Right lung (tissue), 5 donors: ENCODE measurements around the gene CERS6. TPM values are rescaled to one million over a fixed set of nuclear protein-coding genes. Genes with fewer than 3 reads are reported as not detected.
A peak's percentile ranks its signal among the peaks of the same experiment; 100 is the strongest.
"Not testable (repeated sequence)": the region's sequence is repeated elsewhere in the genome, so short reads cannot be mapped to it uniquely, and the experiment has no call there.

ENCODE experiments used
- DNase-seq, 2 donors: peaks; one replicate each; pipeline ENCODE4 v3.0.0-alpha.2; 2013
- polyA plus RNA-seq, 5 donors: library from polyadenylated mRNA; unstranded; fragments of 120-200 nt; gene quantifications; one replicate each; pipeline versions ENCODE4 v1.2.1 to v1.2.3, GENCODE V29; 2013; ENCODE audit warnings: inconsistent platforms in 1 of 5, low replicate concordance in 1 of 5; ENCODE audit not compliant: insufficient read length in 5 of 5, insufficient read depth in 1 of 5

Gene CERS6
- polyA plus RNA-seq, 5 donors = 13.4 to 23.8 (median 22.7) TPM

DNA sequence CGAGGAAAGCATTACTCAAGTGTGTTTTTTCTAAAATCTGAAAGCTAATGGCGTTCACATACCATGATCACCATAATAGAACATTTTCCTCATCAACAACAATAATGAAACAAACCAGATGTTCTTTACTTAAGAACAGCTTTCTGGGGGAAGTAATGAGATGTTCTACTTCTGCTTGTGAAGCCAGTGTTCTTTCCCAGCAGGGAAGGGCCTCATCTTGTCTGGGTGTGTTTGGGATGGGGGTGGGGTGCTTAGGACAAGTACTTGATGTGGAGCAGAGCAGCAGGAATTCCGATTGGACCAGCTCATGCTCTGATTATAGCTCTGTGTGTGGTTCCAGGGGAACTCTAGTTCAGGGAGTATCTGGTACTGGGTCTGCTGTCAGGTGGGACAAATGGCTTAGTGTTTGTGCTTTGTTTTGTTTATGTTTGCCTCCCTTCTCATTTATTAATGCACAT is 183.4 kb downstream of the CERS6 start:
- DNase-seq = peak; percentile 45 to 55

DNA sequence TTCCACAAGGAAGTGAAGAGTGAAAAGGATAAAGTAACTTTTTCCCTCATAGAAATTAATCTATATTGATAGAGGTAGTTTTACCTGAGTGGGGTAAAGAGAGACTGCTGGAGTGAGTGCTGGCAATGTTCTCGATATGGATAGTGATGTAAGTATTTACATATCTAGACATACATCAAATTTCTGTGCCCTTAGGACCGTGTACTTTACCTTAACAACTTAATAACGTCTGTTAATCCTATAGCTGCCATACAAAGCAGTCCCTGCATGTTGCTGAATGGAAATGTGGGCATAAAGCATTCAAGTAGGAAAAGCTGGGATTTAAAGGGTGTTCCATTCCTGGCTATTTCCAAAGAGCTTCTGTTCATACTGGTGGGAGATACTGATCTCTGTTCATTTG is 184.0 kb downstream of the CERS6 start:
- no peak for DNase-seq

DNA sequence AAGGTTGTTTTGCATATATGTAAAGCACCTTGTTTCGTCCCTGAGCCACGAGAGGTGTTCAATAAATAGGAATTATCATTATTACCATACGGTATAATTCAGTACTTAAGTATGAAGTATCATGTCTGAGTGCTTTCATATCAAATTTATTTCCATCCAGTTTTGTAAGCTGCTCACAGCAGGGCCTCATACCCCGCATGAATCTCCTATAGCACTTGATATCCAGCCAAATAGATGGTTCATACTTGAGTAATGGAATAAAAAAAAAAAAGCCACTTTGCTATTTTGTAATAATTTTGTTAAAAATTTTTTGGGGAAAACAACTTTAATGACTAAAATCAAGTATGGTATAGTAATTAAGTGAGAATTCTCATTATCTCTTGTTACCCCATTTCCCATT is 185.6 kb downstream of the CERS6 start:
- DNase-seq = no peak

DNA sequence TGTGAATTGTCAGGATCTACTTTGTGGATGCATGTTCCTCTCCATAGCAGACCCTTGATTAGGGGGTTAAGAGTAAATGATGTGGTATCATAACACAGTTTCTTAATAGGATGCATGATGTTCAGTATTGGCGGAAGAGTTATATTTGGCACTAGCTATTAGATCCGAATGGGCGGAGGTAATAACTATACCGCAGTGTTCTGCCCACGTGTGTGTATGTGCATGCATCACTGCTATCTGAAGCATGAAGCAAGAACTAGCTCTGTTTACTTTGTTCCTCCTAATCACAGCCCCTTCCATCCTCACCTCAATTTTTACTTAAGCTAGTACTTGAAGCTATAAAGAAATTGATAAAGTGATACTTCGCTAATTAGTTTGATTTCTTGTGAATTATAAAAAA is 186.8 kb downstream of the CERS6 start:
- DNase-seq = no peak

DNA sequence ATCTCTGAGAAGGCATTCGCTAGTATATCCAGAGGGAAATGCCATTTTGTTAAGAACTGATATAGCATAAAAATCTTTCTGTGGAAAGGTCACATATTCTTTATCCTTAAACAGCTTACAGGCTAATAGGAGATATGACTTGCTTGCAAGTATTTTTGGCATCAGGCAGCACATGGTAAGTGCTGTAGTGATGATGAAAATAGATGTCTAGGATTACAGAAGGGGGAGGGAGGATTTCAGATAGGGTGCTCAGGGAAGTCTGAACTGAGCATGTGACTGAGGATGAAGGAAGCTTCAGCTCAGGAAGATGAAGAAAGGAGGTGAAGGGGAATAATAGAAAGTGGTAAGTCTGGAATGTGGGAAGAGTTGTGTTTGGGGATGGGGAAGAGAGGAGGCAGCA is 187.9 kb downstream of the CERS6 start:
- DNase-seq = no peak

DNA sequence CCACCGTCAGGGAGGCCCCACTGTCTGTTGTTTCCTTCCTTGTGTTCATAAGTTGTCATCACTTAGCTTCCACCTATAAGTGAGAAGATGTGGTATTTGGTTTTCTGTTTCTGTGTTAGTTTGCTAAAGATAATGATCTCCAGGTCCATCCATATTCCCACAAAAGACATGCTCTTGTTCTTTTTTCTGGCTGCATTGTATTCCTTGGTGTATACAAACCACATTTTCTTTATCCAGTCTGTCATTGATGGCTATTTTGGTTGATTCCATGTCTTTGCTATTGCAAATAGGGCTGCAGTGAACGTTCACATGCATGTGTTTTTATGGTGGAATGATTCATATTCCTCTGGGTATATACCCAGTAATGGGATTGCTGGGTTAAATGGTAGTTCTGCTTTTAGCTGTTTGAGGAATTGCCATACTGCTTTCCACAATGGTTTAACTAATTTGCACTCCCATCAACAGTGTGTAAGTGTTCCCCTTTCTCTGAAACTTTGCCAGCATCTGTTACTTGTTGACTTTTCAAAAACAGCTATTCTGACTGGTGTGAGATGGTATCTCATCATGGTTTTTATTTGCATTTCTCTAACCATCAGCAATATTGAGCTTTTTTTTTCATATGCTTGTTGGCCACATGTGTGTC is 189.7 kb downstream of the CERS6 start:
- DNase-seq = no peak

DNA sequence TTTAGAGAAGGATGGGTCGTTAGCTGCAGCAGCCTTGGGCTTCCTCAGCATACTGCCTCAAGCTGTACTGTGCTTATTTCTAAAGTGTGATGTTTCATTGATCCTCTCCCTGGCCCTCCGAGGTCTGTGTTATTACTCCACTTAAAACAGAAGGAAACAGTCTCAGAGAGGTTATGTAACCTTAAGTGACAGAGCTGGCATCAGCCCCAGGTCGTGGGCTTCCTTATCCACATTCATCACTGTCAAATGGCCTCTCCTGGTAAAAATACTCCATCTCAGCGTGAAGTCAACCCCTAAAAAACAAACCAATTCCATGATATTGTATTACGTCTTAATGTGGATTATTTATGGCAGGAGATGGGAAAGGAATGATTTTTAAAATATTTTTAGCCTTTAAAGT is 193.0 kb downstream of the CERS6 start:
- DNase-seq = no peak

DNA sequence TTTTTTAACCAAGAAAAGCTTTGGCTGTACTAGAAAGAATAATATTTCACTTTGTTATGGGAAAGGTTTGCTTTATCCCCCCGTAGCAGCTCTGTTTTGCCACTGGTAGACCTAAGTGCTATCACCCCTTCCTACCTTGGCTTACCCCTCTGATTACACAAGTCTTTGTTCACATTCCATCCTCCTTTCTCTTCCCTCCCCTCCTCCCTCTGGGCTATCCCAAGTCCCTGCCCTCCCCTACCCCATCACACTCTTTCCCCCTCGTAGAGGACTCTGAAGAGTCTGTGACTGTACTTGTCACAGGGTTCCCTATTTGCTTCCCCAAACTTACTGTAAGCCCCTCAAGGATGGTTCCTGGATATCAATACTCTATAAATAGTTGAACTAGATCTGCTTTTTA is 193.5 kb downstream of the CERS6 start:
- DNase-seq = no peak

DNA sequence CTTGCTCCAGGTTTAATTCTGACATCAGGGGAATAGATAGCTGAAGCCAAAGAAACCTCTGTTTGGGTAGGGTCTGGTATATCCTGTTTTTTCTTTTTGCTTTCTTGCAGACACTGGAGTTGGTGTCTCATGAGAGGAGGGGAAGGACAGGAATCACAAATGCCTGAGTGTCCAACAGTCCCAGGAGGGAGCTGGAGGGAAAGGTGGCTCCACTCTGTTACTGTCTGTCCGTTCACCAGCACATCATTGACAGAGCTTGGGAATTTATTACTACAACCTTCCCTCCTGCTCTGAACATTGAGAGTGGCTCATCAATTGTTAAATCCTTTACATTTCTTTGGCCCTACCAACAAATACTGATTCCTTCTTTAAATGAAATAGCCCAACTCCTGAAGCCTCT is 194.1 kb downstream of the CERS6 start:
- DNase-seq = no peak

DNA sequence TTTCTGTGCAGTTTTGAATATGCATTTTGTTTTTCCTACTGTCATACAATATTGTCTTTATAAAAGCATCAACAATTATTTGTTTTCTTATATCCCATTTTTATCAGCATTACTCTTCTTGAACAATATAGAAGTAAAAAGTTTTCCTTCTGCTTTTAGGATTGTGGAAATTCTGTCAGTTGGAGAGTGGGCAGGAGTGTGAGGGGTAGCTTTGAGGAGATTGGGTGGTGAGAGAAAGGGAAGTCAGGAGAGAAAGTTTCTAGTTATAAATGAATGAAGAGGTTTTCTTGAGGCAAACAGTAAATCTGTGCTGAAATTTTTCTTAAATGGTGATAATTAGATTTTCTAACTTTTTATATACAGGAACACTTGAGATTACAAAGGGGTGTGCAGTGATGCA is 194.7 kb downstream of the CERS6 start:
- no peak for DNase-seq

DNA sequence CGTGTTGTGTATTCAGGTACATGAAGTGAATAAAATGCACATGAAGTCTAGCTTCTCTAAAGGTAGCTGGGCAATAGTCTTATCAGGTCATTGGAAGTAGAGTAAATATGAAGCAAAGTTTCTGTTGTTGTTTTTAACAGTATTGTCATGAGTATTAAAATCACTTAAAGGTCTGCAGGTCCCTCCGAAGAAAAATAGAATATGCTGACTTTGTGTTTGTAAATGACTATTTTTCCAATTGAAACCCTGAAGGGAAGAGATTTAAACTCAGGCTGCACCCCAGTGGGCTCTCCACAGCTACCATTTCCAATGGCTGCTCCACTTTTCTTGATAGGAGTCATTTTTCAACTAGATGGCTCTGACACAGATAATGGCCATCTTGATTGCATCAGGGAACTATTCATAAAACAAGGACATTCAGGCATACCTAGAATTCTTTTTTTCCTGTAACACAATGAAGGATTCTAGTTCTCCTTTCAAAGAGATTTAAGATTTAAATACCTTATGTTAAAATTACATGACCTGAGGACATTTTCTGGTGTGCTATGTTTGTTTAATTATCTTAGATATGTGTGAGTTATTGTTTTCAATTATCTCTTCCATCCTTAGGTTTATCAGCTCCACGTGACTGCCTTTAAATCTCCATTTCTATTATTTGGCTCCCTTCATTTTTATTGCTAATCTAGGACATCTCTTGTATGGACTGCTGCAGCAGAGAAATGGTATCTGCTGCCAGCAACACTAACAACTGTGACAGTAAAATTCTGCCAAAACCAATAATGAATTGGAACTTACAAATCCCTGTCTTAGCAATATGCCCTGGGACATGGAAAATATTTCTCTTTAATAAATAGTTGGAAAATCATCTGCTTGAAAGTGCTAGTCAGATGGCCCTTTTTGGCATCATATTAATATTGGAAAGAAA is 197.2 kb downstream of the CERS6 start:
- DNase-seq = no peak

DNA sequence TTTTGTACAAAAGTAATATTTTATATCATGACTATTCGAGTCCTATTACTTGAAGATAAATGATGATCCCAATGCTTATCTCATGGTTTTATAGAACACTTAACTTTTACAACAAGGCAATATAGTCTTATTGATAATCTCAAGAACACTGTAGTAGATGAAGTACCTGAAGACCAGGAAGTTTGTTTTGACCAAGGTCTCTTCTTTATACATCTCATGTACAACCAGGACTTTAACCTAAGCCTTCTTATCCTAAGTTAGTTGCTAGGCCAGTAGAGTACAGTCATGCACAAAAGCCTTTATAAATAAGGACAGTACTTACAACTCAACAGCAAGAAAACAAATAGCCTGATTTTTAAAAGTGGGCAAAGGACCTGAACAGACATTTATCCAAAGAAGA is 198.6 kb downstream of the CERS6 start:
- DNase-seq = no peak

DNA sequence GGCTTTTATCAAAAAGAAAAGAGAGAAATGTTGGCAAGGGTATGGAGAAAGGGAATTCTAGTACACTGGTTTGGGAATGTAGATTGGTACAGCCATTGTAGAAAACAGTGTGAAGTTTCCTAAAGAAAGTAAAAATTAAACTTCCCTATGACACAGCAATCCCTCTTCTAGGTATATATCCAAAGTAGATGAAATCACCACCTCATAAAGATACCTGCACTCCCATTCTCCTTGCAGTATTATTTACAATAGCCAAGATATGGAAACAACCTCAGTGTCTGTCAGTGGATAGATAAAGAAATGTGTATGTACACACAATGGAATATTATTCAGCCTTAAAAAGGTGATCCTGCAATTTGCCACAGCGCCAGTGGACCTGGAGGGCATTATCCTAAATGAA is 199.1 kb downstream of the CERS6 start:
- no peak for DNase-seq

DNA sequence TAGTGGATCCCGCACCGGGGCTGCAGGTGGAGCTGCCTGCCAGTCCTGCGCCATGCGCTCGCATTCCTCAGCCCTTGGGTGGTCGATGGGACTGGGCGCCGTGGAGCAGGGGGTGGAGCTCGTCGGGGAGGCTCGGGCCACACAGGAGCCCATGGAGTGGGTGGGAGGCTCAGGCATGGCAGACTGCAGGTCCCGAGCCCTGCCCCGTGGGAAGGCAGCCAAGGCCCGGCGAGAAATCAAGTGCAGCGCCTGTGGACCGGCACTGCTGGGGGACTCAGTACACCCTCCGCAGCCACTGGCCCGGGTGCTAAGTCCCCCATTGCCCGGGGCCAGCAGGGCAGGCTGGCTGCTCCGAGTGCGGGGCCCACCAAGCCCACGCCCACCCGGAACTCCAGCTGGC is 201.3 kb downstream of the CERS6 start:
- DNase-seq = not testable (repeated sequence)

DNA sequence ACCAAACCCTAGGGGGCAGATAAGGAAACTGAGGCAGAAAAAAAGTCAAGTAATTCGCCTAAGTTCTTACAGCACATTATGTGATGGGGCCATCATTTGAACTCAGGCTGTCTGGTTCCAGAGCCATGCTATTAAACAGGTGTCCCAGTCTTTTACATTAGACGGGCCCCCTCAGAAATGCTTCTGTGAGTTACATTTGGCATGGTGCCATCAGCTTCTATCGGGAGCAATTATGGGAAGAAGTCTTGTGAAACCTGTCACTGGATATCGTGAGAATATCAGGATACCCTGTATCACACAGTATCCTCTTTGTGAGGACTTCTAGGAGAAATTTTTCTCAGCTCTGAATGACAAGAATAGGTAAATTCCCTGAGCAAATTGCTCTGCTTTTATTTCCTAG is 202.6 kb downstream of the CERS6 start:
- DNase-seq = no peak

DNA sequence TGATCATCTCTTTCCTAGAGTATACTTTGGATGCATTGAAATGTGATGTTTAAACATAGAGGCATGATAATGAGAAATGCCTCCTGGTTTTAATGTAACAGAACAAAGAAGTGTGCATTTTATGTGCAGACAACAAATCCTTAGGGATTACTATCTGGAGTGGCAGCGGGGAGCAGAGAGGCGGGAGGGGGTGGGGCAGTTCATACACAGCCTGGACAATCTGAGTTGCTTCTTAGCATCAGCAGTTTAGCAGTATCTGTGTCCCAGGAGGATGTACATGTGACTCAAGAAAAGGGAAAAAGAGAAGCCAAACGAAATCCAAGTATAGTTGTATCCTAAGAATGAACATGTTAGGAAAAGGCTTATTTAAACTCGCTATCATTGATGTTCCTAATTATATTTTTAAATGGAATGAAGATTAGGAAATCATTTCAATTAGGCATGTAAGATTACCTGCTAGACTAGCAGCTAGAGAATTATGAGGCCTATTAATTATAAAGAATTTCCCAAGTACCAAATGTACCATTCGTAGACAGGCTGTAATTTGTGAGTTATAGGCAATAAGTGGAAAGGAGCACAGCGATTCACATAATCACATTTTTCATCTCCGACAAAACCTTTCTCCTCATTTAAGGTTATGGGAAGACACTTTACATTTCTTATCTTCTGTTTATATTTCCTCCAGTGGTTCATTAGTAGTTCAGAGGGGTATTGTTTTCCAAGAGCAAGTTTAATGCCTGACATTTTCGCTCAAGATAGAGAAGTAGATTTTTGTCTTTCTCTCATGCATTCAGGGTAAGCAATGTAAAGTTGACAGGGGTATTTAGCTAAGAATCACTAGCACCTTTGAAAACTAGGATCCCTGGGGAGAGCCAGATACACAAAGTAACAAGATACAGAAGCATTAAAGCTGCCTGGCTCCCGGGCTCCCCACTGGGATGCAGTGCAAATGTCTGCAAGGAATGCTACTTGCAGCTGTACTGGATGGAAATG is 205.1 kb downstream of the CERS6 start:
- no peak for DNase-seq

DNA sequence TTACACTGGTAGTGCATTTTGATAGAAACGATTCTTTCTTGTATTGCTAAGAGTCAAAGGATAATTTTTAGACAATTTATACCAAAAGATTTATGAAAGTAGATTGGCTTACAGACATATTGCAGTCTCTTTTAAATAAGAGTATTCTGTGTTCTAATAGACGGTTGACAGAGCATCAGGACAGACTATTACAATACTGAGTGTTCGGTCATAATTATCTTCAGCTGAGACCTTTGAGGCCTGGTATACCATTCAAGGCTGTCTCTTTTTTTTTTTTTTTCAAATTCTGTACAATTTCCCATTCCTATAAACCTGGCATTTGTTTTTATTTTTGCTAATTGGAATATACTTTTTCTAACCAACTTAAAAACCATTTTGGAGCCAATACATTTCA is 205.8 kb downstream of the CERS6 start:
- no peak for DNase-seq

DNA sequence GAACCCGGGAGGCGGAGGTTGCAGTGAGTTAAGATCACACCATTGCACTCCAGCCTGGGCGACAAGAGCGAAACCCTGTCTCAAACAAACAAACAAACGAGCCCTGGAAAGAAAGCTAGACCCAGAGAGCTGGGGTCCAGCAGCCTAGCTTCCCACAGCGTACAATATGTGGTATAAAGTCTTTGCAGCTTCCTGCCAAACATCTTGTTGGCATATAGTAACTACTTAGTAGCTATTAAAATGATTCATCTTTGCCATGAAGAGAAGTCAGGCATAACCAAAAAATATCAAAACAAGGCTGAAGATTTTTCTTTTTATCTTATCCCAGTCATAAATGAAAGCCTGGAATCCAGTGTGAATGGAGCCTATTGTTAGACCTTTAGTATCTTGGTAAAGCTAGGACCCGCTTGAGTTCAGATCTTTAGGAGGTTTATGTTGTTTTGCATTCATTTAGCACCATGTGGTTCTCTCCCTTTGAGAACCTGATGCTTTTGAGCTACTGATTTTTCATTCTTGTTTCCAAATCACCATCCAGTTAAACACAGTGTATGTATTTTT is 206.7 kb downstream of the CERS6 start:
- DNase-seq = no peak

DNA sequence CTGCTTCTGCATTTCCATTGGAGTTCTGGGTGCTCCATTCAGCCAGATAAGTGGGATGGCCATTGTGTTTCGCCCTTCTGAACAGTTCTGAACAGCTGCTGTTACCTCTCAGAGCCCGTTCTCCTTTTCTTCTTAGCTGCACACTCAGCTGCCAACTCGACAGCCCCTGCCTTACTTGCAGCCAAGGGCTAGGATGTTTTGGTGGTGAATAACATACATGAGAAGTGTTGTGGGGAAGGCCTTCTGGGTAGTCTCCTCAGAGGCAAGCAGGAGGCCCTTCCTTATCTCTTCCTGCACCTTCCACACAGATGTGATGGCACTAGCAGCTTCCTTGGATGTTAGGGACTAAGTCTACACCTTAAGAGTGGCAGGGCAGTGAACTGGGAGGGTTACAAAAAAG is 207.9 kb downstream of the CERS6 start:
- DNase-seq = no peak

DNA sequence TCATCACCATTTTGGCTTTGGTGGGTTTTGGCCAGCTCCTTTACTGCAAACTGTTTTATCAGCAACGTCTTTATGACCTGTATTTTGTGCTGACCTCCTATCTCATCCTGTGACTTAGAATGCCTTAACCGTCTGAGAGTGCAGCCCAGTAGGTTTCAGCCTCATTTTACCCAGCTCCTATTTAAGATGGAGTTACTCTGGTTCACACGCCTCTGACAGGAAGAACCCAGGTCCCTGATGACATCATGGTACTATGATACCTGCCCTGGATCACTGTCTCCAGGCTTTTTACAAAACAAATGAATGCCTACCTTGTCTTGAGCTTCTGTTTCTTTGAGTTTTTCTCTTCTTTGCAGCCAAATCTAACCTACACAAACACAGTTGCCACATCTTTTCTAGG is 208.6 kb downstream of the CERS6 start:
- DNase-seq = not testable (repeated sequence)

DNA sequence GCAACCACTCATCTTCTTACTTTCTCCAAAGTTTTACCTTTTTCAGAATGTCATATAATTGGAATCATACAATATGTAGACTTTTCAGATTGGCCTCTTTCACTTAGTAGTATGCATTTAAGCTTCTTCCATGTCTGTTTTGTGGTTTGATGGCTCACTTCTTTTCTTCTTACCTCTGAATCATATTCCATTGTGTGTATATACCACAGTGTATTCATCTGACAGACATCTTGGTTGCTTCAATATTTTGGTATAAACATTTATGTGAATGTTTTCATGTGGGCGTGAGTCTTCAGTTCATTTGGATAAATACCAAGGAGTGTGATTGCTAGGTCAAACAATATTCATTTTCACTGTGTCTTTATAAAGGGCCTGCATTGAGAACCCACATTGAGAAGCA is 210.3 kb downstream of the CERS6 start:
- DNase-seq = no peak

DNA sequence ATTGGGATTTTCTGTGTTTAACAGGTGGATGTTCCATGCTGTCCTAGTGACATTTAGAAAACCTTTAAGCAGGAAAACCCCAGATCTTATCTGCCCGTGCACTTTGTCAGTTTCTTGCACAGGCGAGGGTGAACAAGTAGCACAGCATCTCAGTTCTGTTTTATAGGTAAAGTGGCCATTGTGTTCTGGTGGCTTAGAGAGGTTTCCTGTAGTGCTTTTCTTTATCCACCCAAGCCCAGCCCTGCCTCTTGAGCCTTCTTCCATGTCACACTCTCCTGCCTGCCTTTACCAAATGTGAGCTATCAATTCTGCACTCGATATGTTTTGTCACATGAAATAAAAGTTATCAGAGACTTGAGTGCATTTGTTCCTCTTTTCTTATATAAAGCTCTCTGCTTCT is 211.1 kb downstream of the CERS6 start:
- DNase-seq = no peak
